Uterus (tissue), 4 donors: ENCODE data around the gene KRT1. TPM values are rescaled to one million over a fixed set of nuclear protein-coding genes. Genes with fewer than 3 reads are reported as not detected.

ENCODE experiments used
- DNase-seq, 2 donors: peaks; one replicate each; pipeline ENCODE4 v3.0.0-alpha.2; 2019 to 2020
- H3K27ac ChIP-seq, 2 donors: fragments of 200-600 bp; sonication (generic); 1 replicate in 1 of 2; 2 replicates in 1 of 2; pipeline ENCODE4 v1.5.1; 2016 to 2018
- H3K27me3 ChIP-seq, 2 donors: fragments of 200-600 bp; sonication (generic); one replicate each; pipeline ENCODE4 v1.5.1; 2018 to 2019; ENCODE audit warnings: control low read depth in 1 of 2
- H3K36me3 ChIP-seq, 2 donors: fragments of 200-600 bp; sonication (generic); one replicate each; pipeline ENCODE4 v1.5.1; 2019; ENCODE audit warnings: control low read depth in 1 of 2
- H3K4me1 ChIP-seq, 2 donors: fragments of 200-600 bp; sonication (generic); one replicate each; pipeline ENCODE4 v1.5.1; 2018 to 2019; ENCODE audit warnings: control low read depth in 1 of 2
- H3K4me3 ChIP-seq, 2 donors: fragments of 200-600 bp; sonication (generic); 1 replicate in 1 of 2; 2 replicates in 1 of 2; pipeline ENCODE4 v1.5.1; 2018 to 2019; ENCODE audit warnings: mild to moderate bottlenecking in 1 of 2
- H3K9me3 ChIP-seq, 2 donors: fragments of 200-600 bp; sonication (generic); one replicate each; pipeline ENCODE4 v1.5.1; 2019; ENCODE audit warnings: control low read depth in 1 of 2
- CTCF ChIP-seq, 4 experiments: fragments of 200-600 bp in 2 of 4; fragments of 450-650 bp in 2 of 4; sonication (generic) in 2 of 4; IDR thresholded peaks; one replicate each; pipeline ENCODE4 v1.5.1; 2016 to 2019; ENCODE audit warnings: antibody characterized with exemption in 4 of 4, mild to moderate bottlenecking in 2 of 4, moderate library complexity in 1 of 4
- POLR2A ChIP-seq, 2 donors: fragments of 450-650 bp; IDR thresholded peaks; one replicate each; pipeline ENCODE4 v1.6.1; 2016; ENCODE audit warnings: antibody characterized with exemption in 2 of 2, mild to moderate bottlenecking in 1 of 2, moderate library complexity in 1 of 2
- intact Hi-C: fragments of 100-400 bp; cut with DNase I; formaldehyde crosslinking; loops from one replicate; pipeline ENCODE4 v1.15.1; 2023; ENCODE audit warnings: low total_unique reads
- total RNA-seq, 4 donors: library from RNA; depleted of rRNA in 3 of 4; stranded (reverse); fragments of >200 nt in 3 of 4; gene quantifications; one replicate each; pipeline versions ENCODE4 v1.1.0 to v1.2.4, GENCODE V29; 2014 to 2023
- donor health status: DM: yes; HTN: yes; CAD: no.

The KRT1 gene
- total RNA-seq, 4 donors from 2014 or later: 0.88 to 1.5 TPM; not detected in 2

- Histone ChIP-seq H3K4me1 (no peaks in the 10 kb centered on the region), H3K27me3 (no peaks in the 10 kb centered on the region), H3K27ac (no peak overlapping the region), H3K36me3 (no peaks in the 10 kb centered on the region), H3K9me3 (no peaks in the 10 kb centered on the region), H3K4me3 (peak overlapping the region in 1 of 2 donors; percentile 15)
- no peak for TF ChIP-seq POLR2A (IDR thresholded peaks at IDR 0.05)
- TF ChIP-seq CTCF (IDR thresholded peaks at IDR 0.05): no peak
- DNase-seq: no peak
- intact Hi-C loops: no loop called here
Observed at GRCh38 chr12:52691076-52691840, 11.1 kb upstream of the KRT1 start.

DNA sequence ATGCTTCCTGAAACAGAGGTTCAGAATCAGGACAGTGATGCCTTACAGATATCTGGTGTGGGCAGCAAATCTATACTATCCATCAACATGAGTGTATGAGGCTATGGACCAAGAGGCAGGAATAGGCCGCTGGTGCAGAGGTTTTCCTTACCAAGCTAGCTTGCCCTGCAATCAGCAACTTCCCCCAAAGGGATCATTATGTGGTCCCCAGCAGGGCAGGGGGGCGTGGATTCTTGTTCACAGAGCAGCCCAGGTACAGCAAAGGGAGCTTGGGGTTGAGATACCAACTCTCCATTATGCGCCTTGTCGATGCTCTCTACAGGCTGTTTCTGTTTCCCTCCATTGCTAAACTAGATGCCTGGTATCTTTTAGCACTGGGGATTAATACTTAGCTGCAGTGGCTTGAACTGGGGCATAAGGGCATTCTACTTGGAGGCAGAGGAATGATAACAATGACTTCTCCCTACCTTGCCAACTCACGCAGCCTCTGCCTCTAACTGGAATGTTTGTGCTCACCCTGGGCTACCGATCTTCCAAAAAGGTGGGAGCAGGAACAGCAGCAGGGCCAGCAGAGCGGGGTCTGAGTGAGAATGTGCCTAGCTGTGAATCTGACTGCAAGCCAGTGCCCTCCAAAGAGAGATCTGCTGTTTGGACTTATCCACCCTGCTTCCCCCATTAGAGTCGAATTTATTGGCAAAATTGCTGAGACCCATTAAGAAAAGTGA, 10.3 kb upstream of the KRT1 start:
- Histone ChIP-seq H3K27ac (no peak overlapping the region), H3K4me3 (no peak overlapping the region), H3K27me3 (no peaks in the 10 kb centered on the region), H3K36me3 (no peaks in the 10 kb centered on the region), H3K9me3 (no peaks in the 10 kb centered on the region), H3K4me1 (no peaks in the 10 kb centered on the region)
- intact Hi-C loops: no loop called here
- no peak for TF ChIP-seq POLR2A (IDR thresholded peaks at IDR 0.05)
- TF ChIP-seq CTCF (IDR thresholded peaks at IDR 0.05): no peak
- no peak for DNase-seq

DNA sequence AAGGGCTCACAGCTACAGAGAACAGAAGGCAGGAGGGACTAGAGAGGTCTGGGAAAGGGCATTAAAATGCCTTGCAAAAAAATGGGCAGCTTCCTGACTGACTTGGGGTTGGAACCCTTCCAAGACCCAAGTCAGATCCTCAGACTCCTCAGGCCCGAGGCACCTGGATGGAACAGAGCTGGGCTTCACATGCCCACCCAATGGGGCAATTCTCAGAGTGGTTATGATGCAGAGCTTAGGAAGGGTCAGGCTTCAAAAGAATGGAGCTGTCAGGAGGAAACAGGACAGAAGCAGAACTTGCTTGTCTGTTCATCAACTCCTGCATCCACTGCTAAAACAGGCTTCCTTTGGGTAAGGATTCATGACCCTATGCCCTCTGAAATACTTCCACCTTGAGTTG, 9.7 kb upstream of the KRT1 start:
- H3K4me1 ChIP-seq: no peaks in the 10 kb centered on the region
- H3K9me3 ChIP-seq: no peaks in the 10 kb centered on the region
- TF ChIP-seq CTCF (IDR thresholded peaks at IDR 0.05): no peak
- TF ChIP-seq POLR2A (IDR thresholded peaks at IDR 0.05): no peak
- intact Hi-C loops: no loop called here
- no peak overlapping the region for H3K27ac ChIP-seq
- H3K36me3 ChIP-seq: no peaks in the 10 kb centered on the region
- no peaks in the 10 kb centered on the region for H3K27me3 ChIP-seq
- no peak for DNase-seq
- H3K4me3 ChIP-seq: no peak overlapping the region

GRCh38 chr12:52689239-52689638, 9.0 kb upstream of the KRT1 start:
- Histone ChIP-seq H3K4me1 (no peaks in the 10 kb centered on the region), H3K27me3 (no peaks in the 10 kb centered on the region), H3K9me3 (no peaks in the 10 kb centered on the region), H3K27ac (no peak overlapping the region), H3K4me3 (no peak overlapping the region), H3K36me3 (no peaks in the 10 kb centered on the region)
- DNase-seq: no peak
- no peak for TF ChIP-seq POLR2A (IDR thresholded peaks at IDR 0.05)
- intact Hi-C loops: no loop called here

GRCh38 chr12:52688481-52688880, 8.3 kb upstream of the KRT1 start:
- no peaks in the 10 kb centered on the region for H3K27me3 ChIP-seq
- H3K36me3 ChIP-seq: no peaks in the 10 kb centered on the region
- intact Hi-C loops: no loop called here
- no peak for DNase-seq
- no peak for TF ChIP-seq CTCF (IDR thresholded peaks at IDR 0.05)
- no peak for TF ChIP-seq POLR2A (IDR thresholded peaks at IDR 0.05)
- no peak overlapping the region for H3K4me3 ChIP-seq
- H3K9me3 ChIP-seq: no peaks in the 10 kb centered on the region
- no peaks in the 10 kb centered on the region for H3K4me1 ChIP-seq
- no peak overlapping the region for H3K27ac ChIP-seq
